ENCODE data around the gene HYAL3.

GRCh38 chr3:50270422-50271224, 28.6 kb downstream of the HYAL3 start:
- TF ChIP-seq CTCF (conservative IDR thresholded peaks at IDR 0.05; ENCODE audit: low read length) = no peak
- no peak for TF ChIP-seq EZH2phosphoT487 (IDR thresholded peaks at IDR 0.05; ENCODE audit: borderline replicate concordance, low read depth, low read length)
